Thyroid gland (tissue), 4 donors: Measurements from ENCODE around the gene FGL2. TPM values are rescaled to one million over a fixed set of nuclear protein-coding genes. Genes with fewer than 3 reads are reported as not detected.

Experiments used
- DNase-seq, 2 donors: peaks; one replicate each; pipeline ENCODE4 v3.0.0-alpha.2; 2019
- H3K27ac ChIP-seq, 3 donors: fragments of 200-600 bp; sonication (generic); 1 replicate in 2 of 3; 2 replicates in 1 of 3; pipeline ENCODE4 v1.5.1; 2016 to 2019; ENCODE audit warnings: mild to moderate bottlenecking in 1 of 3, moderate library complexity in 1 of 3
- H3K27me3 ChIP-seq: fragments of 200-600 bp; sonication (generic); one replicate; pipeline ENCODE4 v1.5.1; 2019
- H3K36me3 ChIP-seq, 2 donors: fragments of 200-600 bp; sonication (generic); one replicate each; pipeline ENCODE4 v1.5.1; 2016 to 2019
- H3K4me1 ChIP-seq, 2 donors: fragments of 200-600 bp; sonication (generic); one replicate each; pipeline ENCODE4 v1.5.1; 2017 to 2019
- H3K4me3 ChIP-seq, 3 donors: fragments of 200-600 bp; sonication (generic); replicated peaks in 1 of 3; 1 replicate in 2 of 3; 2 replicates in 1 of 3; pipeline ENCODE4 v1.5.1; 2016; ENCODE audit warnings: mild to moderate bottlenecking in 1 of 3
- H3K9me3 ChIP-seq: fragments of 200-600 bp; sonication (generic); one replicate; pipeline ENCODE4 v1.5.1; 2017
- POLR2A ChIP-seq, 2 donors: fragments of 450-650 bp; IDR thresholded peaks; one replicate each; pipeline ENCODE4 v1.6.1; 2017; ENCODE audit warnings: antibody characterized with exemption in 2 of 2, mild to moderate bottlenecking in 2 of 2, moderate library complexity in 1 of 2
- WGBS, 2 donors: methylation state at CpG; one replicate each; pipeline ENCODE4 v1.1.5; 2017; 5-methylcytosine and 5-hydroxymethylcytosine counted together
- intact Hi-C: fragments of 100-400 bp; cut with DNase I; formaldehyde crosslinking; loops from one replicate; pipeline ENCODE4 v1.15.1; 2023
- total RNA-seq, 4 donors: library from RNA; depleted of rRNA; stranded (reverse); fragments of >200 nt; gene quantifications; one replicate each; pipeline ENCODE4 v1.2.3, GENCODE V29; 2016
- TF ChIP-seq, protein P1 (sequence below), 6 experiments: fragments of 200-600 bp in 3 of 6; fragments of 450-650 bp in 3 of 6; sonication (generic) in 3 of 6; IDR thresholded peaks; one replicate each; pipeline ENCODE4 v1.5.1; 2016 to 2019; ENCODE audit warnings: antibody characterized with exemption in 6 of 6, mild to moderate bottlenecking in 2 of 6, inconsistent platforms in 1 of 6, moderate library complexity in 1 of 6

Gene FGL2
- total RNA-seq, 4 donors from 2014 or later, result 19.9 to 66.5 (median 38.3) TPM

DNA sequence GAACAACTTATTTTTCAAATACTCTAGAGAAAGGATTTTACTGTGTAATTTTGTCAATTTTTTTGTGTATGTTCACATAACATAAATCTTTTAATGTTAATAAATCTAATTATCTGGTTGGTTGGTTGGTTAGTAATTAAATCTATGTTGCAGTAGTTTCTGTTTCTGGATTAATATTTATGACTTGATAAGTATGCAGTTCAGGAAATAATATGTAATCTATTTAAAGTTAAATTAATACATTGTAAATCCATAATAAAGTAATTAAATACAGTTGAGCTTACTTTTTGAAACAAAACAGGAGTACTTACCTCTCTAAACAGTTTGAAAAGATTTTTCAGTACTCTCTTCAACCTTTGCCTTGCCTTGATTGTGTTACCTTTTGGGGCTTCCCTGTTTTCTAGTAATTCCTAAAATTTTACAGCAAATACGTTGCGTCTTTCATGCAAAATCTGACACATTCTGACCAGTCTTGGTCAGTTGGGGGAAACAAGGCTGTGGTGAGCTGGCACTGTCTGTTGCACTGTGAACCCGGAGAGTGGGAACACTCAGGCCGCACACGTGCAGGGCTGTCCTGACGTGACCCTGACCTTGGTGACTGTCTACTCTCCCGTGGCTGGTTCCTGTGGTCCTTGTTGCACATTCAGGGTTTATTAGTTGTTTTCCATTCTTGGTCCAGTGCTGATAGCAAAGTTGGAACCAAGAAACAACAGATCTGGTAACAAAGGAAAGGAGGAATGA is 45.6 kb upstream of the FGL2 start:
- no peak for TF ChIP-seq POLR2A (IDR thresholded peaks at IDR 0.05)
- TF ChIP-seq, protein P1, sequence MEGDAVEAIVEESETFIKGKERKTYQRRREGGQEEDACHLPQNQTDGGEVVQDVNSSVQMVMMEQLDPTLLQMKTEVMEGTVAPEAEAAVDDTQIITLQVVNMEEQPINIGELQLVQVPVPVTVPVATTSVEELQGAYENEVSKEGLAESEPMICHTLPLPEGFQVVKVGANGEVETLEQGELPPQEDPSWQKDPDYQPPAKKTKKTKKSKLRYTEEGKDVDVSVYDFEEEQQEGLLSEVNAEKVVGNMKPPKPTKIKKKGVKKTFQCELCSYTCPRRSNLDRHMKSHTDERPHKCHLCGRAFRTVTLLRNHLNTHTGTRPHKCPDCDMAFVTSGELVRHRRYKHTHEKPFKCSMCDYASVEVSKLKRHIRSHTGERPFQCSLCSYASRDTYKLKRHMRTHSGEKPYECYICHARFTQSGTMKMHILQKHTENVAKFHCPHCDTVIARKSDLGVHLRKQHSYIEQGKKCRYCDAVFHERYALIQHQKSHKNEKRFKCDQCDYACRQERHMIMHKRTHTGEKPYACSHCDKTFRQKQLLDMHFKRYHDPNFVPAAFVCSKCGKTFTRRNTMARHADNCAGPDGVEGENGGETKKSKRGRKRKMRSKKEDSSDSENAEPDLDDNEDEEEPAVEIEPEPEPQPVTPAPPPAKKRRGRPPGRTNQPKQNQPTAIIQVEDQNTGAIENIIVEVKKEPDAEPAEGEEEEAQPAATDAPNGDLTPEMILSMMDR (IDR thresholded peaks at IDR 0.05), result no peak
- Histone ChIP-seq H3K27ac (peak overlapping the region in 1 of 3 donors; percentile 22), H3K4me3 (no peak overlapping the region), H3K4me1 (peaks cover 19 to 21% of the 10 kb centered on the region in 2 donors), H3K36me3 (no peaks in the 10 kb centered on the region), H3K27me3 (no peaks in the 10 kb centered on the region), H3K9me3 (no peaks in the 10 kb centered on the region)
- 75 to 76% methylated on average over 7 of the region's 7 CpGs for WGBS, 2 donors
- intact Hi-C loops, result loop anchor here (10.0 kb wide), 2 partner anchors 90 to 120 kb away; partner anchors contain the start of gene CCDC146
- DNase-seq, result peak; percentile 7 to 14

DNA sequence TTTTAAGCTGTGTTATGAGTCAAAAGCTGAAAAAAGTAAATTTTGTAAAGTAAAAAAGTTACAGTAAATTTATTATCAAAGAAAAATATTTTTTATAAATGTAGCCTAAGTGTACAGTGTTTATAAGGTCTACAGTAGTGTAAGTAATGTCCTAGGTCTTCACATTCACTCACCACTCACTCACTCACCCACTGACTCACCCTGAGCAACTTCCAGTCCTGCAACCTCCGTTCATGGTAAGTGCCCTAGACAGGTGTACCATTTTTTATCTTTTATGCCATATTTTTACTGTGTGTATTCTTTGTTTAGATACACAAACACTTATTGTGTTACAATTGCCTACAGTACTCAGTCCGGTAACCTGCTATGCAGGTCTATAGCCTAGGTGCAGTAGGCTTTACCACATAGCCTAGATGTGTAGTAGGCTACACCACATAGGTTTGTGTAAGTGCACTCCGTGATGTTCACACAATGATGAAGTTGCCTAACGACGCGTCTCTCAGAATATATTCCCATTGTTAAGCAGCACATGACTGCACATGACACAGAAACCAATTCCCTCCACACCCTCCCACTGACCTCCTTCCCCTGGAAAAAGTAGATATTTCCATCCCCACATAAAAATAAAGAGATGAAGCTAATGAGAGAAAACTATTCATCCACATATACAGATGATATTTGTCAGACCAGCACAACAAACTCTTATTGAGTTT is 44.8 kb upstream of the FGL2 start:
- intact Hi-C loops, result loop anchor here (10.0 kb wide), 2 partner anchors 90 to 120 kb away; partner anchors contain the start of gene CCDC146
- no peak for DNase-seq

DNA sequence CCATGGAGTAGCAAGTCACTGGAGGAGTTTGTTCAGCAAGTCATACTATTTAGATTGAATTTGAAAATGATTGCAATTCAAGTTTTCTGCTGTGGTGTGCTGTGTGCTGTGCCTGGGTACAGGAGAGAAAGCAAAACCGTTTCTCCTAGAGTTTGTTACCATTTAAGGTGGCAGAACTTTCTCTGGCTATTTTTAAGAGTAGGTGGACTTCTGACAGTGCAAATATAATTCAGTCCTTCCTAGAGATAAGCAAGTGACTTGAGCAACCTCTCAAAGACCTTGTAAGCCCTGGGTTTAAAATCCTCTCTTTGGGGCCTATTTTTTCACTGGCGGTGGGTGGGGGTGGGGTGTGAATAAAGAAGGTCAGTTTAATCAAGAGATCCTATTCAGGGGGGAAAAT is 42.9 kb upstream of the FGL2 start:
- H3K27ac ChIP-seq, result peak overlapping the region in 1 of 3 donors; percentile 19

More for the DNA sequence above, 44.8 kb upstream of the FGL2 start:
- TF ChIP-seq, protein P1 (IDR thresholded peaks at IDR 0.05), result no peak
- no peak for TF ChIP-seq POLR2A (IDR thresholded peaks at IDR 0.05)
- Histone ChIP-seq H3K27ac (no peak overlapping the region), H3K4me1 (peaks cover 19 to 21% of the 10 kb centered on the region in 2 donors), H3K4me3 (no peak overlapping the region), H3K9me3 (no peaks in the 10 kb centered on the region), H3K27me3 (no peaks in the 10 kb centered on the region), H3K36me3 (no peaks in the 10 kb centered on the region)
- 89 to 94% methylated on average over 6 of the region's 6 CpGs for WGBS, 2 donors

GRCh38 chr7:77242068-77242467 is 42.4 kb upstream of the FGL2 start:
- Histone ChIP-seq H3K27ac (no peak overlapping the region), H3K36me3 (no peaks in the 10 kb centered on the region), H3K4me1 (peaks cover 31 to 33% of the 10 kb centered on the region in 2 donors), H3K4me3 (no peak overlapping the region), H3K27me3 (no peaks in the 10 kb centered on the region), H3K9me3 (no peaks in the 10 kb centered on the region)
- TF ChIP-seq POLR2A (IDR thresholded peaks at IDR 0.05), result no peak
- TF ChIP-seq, protein P1 (IDR thresholded peaks at IDR 0.05), result no peak
- WGBS, 2 donors, result 83 to 95% methylated on average over 2 of the region's 2 CpGs
- DNase-seq, result no peak
- intact Hi-C loops, result loop anchor here (10.0 kb wide), 2 partner anchors 93 to 117 kb away; partner anchors contain the start of gene CCDC146

More for the DNA sequence above, 42.9 kb upstream of the FGL2 start:
- TF ChIP-seq POLR2A (IDR thresholded peaks at IDR 0.05), result no peak
- TF ChIP-seq, protein P1 (IDR thresholded peaks at IDR 0.05), result no peak
- Histone ChIP-seq H3K27me3 (no peaks in the 10 kb centered on the region), H3K4me3 (no peak overlapping the region), H3K4me1 (peaks cover 29 to 33% of the 10 kb centered on the region in 2 donors), H3K36me3 (no peaks in the 10 kb centered on the region), H3K9me3 (no peaks in the 10 kb centered on the region)
- 76 to 81% methylated on average over 2 of the region's 2 CpGs for WGBS, 2 donors
- DNase-seq, result no peak
- intact Hi-C loops, result loop anchor here (10.0 kb wide), 2 partner anchors 92 to 118 kb away; partner anchors contain the start of gene CCDC146
